Astrocyte (in vitro differentiated cells and primary cell): ENCODE results near the gene MYBBP1A. TPM values are rescaled to one million over a fixed set of nuclear protein-coding genes. Genes with fewer than 3 reads are reported as not detected.

ENCODE experiments used
- total RNA-seq: library from RNA; stranded (reverse); gene quantifications from 2 replicates; pipeline ENCODE4 v1.2.1, GENCODE V29; 2021

MYBBP1A gene
- total RNA-seq, 1 donor from 2014 or later = 71.1 TPM

Other genes with a start within 250 kb of the MYBBP1A start
- 123 and 129 TPM in 2 replicates for gene UBE2G1, start 188.7 kb downstream of the MYBBP1A start, total RNA-seq
- not detected in 2 replicates for gene SPNS3, start 121.4 kb downstream of the MYBBP1A start, total RNA-seq
- 1.3 and 4.3 TPM in 2 replicates for gene SPNS2, start 56.5 kb downstream of the MYBBP1A start, total RNA-seq
- not detected in 2 replicates for gene GGT6, start 5.2 kb upstream of the MYBBP1A start, total RNA-seq
- 0.18 and 0.26 TPM in 2 replicates for gene SMTNL2, start 29.1 kb upstream of the MYBBP1A start, total RNA-seq
- 0.07 TPM in 1 of 2 replicates, not detected in the other for gene ALOX15, start 86.3 kb upstream of the MYBBP1A start, total RNA-seq
- 51.6 and 52.7 TPM in 2 replicates for gene PELP1, start 148.8 kb upstream of the MYBBP1A start, total RNA-seq
- gene ARRB2, start 155.2 kb upstream of the MYBBP1A start, total RNA-seq = 6.3 and 10.3 TPM in 2 replicates
- gene MED11, start 176.0 kb upstream of the MYBBP1A start, total RNA-seq = 8.5 and 9.9 TPM in 2 replicates
- gene ZMYND15, start 184.4 kb upstream of the MYBBP1A start, total RNA-seq = 0.09 and 0.12 TPM in 2 replicates
- gene CXCL16, start 184.5 kb upstream of the MYBBP1A start, total RNA-seq = 2.2 and 3.2 TPM in 2 replicates
- not detected in 2 replicates for gene TM4SF5, start 216.5 kb upstream of the MYBBP1A start, total RNA-seq
- 0.75 TPM in 1 of 2 replicates, not detected in the other for gene VMO1, start 231.0 kb upstream of the MYBBP1A start, total RNA-seq
- not detected in 2 replicates for gene GLTPD2, start 233.6 kb upstream of the MYBBP1A start, total RNA-seq
- 154 and 161 TPM in 2 replicates for gene PSMB6, start 240.8 kb upstream of the MYBBP1A start, total RNA-seq